NCI-H2081 treated with DMSO at 0.1 percent for 48 hours (cell line): ENCODE results near the gene TAF6.

ENCODE experiments used
- DNase-seq: peaks from one replicate; lab custom pipeline; 2025; lab: John Stamatoyannopoulos, UW

The TAF6 gene

DNA sequence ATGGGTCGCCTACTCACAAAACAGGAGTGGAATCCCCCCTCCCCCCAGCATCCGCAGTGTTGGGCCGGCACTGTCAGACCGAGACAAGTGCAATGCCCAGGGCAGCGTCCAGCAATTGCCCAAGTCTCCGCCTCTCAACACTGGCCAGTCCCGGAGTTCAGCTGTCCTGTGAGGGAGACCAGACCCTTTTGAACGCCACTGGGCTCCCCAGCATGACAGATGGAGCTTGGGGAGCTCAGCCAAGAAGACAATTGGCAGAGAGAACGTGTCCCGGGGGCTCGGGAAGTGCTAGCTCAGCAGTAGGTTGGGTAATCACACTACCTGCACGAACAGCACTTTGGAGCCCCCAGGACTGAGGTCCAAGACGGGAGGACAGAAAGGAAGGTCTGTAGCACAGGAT is 25.7 kb downstream of the TAF6 start:
- no peak for DNase-seq

- DNase-seq: no peak
Measured at GRCh38 chr7:100093054-100093453, 26.1 kb downstream of the TAF6 start.

GRCh38 chr7:100091411-100092181 is 27.6 kb downstream of the TAF6 start:
- no peak for DNase-seq

DNA sequence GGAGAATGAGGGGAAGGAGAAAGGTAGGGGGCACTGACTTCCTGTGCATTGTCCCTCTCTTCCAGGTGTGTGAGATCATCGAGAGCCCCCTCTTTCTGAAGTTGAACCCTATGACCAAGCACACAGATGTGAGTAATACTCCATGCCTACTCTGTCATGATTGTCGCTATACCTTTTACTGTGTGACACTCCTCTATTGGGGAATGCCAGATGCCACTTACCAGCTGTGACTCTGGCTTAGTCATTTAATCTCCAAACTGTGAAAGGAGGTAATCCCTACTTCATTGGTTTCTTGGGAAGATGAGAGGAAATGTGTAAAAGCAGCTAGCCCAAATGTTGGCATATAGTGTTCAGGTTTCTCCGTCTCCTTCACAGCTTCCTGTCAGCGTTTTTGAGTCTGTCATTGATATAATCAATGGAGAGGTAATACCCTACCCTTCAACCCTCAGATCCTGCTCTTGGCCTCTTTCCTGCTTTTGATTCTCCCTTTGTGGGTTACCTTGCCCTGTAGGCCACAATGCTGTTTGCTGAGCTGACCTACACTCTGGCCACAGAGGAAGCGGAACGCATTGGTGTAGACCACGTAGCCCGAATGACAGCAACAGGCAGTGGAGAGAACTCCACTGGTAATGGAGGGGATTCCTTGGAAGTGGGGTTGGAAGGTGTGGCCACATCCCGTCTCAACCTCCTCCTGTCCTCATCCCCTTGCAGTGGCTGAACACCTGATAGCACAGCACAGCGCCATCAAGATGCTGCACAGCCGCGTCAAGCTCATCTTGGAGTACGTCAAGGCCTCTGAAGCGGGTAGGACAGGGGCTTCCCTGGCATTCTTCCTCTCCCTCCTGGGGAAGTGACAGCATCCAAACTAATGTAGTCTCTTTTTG is 28.4 kb downstream of the TAF6 start:
- no peak for DNase-seq

- DNase-seq: no peak
Measured at GRCh38 chr7:100089458-100090196, 29.5 kb downstream of the TAF6 start.

GRCh38 chr7:100088621-100089457 is 30.3 kb downstream of the TAF6 start, which contains the start of gene COPS6:
TSS of gene COPS6 (plus strand) at chr7:100088969. CDS start at chr7:100088991, 22 bp downstream.
- DNase-seq: peak; percentile 41

- no peak for DNase-seq
Measured at GRCh38 chr7:100088095-100088620, 31.0 kb downstream of the TAF6 start.

GRCh38 chr7:100087055-100087750 is 32.0 kb downstream of the TAF6 start:
- no peak for DNase-seq

DNA sequence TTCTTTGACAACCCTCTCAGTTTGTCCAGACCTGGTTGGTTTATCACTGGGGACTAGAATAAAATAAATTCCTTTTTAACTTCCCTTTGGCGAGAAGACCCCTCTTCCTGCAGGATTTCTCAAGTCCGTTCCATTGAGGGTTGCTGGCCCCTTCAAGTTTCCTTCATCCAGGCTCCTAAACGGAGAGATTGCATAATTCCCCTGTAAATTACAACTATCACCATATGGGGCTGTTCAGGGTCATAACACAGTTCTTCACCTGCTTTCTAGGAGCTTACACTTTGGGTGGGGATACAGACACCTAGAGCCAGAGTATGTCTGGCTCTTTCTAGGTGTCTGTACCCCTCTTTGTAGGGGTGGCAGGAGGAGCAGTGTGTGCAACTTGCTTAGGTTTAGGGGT is 33.6 kb downstream of the TAF6 start:
- DNase-seq: no peak

GRCh38 chr7:100082978-100083377 is 36.2 kb downstream of the TAF6 start:
- no peak for DNase-seq

- DNase-seq: peak; percentile 94
Measured at GRCh38 chr7:100081535-100082102, 37.5 kb downstream of the TAF6 start, which contains the start of gene ZNF3. TSS of gene ZNF3 (minus strand) at chr7:100081723. CDS start at chr7:100077357, 4,366 bp downstream.

GRCh38 chr7:100080907-100081534 is 38.1 kb downstream of the TAF6 start:
- no peak for DNase-seq

GRCh38 chr7:100079024-100079560 is 40.1 kb downstream of the TAF6 start:
- DNase-seq: no peak

GRCh38 chr7:100077205-100077604 is 42.0 kb downstream of the TAF6 start:
- DNase-seq: no peak

- DNase-seq: no peak
Measured at GRCh38 chr7:100075418-100075817, 43.7 kb downstream of the TAF6 start.

DNA sequence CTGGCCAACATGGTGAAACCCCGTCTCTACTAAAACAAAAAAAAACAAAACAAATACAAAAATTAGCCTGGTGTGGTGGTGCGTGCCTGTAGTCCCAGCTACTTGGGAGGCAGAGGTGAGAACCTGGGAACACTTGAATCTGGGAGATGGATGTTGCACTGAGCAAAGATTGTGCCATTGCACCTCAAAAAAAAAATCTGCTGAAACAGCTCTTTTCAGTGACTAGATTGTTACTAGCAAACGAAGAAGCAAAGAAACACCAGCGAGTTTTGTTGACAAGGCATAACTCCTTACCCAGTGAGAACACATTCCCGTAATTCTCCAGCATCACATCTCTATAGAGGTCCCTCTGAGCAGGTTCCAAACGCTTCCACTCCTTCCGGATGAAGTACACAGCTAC is 44.3 kb downstream of the TAF6 start:
- DNase-seq: no peak

GRCh38 chr7:100072462-100072861 is 46.7 kb downstream of the TAF6 start:
- no peak for DNase-seq

- DNase-seq: no peak
Measured at GRCh38 chr7:100071018-100071723, 48.0 kb downstream of the TAF6 start.

- no peak for DNase-seq
Measured at GRCh38 chr7:100069991-100070390, 49.2 kb downstream of the TAF6 start.
